Peyer's patch (tissue), 4 donors: ENCODE data around the gene TANGO6.

Experiments used
- POLR2A ChIP-seq, 2 donors: fragments of 450-650 bp; IDR thresholded peaks; one replicate each; pipeline ENCODE4 v1.5.1; 2017; ENCODE audit warnings: antibody characterized with exemption in 2 of 2, mild to moderate bottlenecking in 2 of 2, moderate library complexity in 2 of 2
- TF ChIP-seq, protein P1 (sequence below), 6 experiments: fragments of 450-650 bp in 4 of 6; fragments of 200-600 bp in 2 of 6; sonication (generic) in 1 of 6; IDR thresholded peaks; one replicate each; pipeline ENCODE4 v1.5.1; 2017 to 2019; ENCODE audit warnings: antibody characterized with exemption in 6 of 6, mild to moderate bottlenecking in 3 of 6, moderate library complexity in 1 of 6

DNA sequence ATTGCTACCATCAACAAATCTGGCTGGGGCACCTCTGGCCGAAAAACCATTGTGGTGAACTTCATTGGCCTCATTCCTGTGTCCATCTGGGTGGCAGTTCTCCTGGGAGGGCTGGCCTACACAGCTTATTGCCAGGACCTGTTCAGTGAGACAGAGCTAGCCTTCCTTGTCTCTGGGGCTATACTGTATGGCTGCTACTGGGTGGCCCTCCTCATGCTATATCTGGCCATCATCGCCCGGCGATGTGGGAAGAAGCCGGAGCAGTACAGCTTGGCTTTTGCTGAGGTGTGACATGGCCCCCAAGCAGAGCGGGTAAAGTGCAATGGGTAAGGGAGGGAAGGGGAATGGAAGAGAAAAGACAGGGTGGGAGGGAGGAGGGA is 271.6 kb downstream of the TANGO6 start:
- TF ChIP-seq POLR2A (IDR thresholded peaks at IDR 0.05), result no peak
- TF ChIP-seq, protein P1, sequence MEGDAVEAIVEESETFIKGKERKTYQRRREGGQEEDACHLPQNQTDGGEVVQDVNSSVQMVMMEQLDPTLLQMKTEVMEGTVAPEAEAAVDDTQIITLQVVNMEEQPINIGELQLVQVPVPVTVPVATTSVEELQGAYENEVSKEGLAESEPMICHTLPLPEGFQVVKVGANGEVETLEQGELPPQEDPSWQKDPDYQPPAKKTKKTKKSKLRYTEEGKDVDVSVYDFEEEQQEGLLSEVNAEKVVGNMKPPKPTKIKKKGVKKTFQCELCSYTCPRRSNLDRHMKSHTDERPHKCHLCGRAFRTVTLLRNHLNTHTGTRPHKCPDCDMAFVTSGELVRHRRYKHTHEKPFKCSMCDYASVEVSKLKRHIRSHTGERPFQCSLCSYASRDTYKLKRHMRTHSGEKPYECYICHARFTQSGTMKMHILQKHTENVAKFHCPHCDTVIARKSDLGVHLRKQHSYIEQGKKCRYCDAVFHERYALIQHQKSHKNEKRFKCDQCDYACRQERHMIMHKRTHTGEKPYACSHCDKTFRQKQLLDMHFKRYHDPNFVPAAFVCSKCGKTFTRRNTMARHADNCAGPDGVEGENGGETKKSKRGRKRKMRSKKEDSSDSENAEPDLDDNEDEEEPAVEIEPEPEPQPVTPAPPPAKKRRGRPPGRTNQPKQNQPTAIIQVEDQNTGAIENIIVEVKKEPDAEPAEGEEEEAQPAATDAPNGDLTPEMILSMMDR (IDR thresholded peaks at IDR 0.05), result no peak
